ENCODE data around the gene HMCN2. TPM values are rescaled to one million over a fixed set of nuclear protein-coding genes. Genes with fewer than 3 reads are reported as not detected.

The HMCN2 gene
- total RNA-seq, 1 donor from 2014 or later = under 0.01 TPM

DNA sequence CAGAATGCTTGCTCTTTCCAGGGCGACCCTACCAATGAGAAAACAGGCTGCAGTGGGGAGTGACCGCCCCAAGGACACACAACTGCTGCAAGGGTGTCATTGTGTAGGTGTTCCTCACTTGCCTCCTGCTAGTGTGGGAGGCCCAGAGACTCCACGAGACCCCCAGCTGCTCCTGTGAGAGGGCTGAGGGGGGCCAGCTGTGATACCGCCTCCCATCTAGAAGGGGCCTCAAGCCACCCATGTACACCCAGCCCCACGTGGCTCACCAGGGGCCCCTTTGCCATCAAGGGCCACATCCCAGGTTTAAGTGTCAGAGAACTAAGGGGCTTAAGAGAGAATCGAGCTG lies 177.9 kb downstream of the HMCN2 start:
- DNase-seq (ENCODE audit: low spot score in 2 of 2) = no peak
- no peak for FAIRE-seq

DNA sequence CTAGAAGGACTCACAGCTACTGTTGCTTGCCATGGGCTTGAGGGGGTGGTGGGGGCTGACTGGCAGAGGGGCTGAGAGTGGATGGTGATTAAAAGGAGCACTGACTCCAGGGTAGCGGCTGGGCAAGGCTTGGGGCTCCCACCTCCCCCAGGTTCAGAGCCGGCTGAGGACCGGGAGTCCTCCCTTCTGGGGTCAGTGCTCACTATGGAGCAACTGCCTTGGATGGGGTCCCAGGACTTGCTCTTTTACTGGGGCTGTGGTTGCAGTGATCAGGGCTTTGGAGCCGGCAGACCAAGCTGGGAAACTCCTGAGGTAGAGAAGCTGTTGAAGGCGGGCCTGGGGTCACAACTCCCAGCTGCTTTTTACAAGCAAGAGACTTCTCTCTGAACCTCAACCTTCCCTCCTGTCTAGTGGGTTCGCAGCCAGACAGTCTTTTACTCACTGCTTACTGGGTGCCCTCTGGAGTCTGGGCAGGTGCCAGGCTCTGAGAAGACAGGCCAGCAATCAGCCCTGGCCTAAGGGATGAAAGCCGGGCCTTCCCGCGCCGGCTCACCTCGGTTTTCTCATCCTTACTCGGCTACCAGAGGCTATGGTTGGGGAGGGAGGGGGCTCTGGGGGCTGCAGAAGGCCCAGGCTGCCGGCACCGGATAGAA lies 178.4 kb downstream of the HMCN2 start:
- FAIRE-seq (no peak), DNase-seq (ENCODE audit: low spot score in 2 of 2) (no peak)

DNA sequence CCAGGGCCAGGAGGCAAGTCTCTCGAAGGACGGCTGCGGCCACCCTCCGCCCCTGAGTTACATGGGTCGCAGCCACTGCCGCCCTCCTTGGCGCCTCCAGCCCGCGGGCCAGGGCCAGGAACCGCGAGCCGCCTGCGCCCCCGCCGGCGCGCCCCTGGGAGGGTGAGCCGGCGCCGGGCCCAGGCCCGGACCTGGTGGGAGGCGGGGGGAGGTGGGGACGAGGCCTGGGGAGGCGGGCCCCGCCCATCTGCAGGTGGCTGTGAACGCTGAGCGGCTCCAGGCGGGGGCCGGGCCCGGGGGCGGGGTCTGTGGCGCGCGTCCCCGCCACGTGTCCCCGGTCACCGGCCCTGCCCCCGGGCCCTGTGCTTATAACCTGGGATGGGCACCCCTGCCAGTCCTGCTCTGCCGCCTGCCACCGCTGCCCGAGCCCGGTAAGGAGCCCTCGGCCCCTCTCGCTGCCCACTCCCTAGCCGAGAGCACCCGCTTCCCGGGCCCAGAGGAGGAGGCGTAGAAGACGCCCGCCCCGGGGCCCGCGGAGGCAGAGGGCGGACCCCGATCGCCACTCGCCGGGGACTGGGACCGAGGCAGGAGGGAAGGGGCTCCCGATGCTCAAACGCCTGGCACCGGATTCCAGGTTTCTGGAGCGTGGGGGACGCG lies 179.1 kb downstream of the HMCN2 start, which contains the start of gene ASS1:
ASS1 (plus strand) TSS at position 397 of the 657 bp plus-strand sequence. CDS start 7,268 bp downstream, outside the sequence.
- DNase-seq (ENCODE audit: low spot score in 2 of 2) (peak; percentile 70 to 84), FAIRE-seq (no peak)

DNA sequence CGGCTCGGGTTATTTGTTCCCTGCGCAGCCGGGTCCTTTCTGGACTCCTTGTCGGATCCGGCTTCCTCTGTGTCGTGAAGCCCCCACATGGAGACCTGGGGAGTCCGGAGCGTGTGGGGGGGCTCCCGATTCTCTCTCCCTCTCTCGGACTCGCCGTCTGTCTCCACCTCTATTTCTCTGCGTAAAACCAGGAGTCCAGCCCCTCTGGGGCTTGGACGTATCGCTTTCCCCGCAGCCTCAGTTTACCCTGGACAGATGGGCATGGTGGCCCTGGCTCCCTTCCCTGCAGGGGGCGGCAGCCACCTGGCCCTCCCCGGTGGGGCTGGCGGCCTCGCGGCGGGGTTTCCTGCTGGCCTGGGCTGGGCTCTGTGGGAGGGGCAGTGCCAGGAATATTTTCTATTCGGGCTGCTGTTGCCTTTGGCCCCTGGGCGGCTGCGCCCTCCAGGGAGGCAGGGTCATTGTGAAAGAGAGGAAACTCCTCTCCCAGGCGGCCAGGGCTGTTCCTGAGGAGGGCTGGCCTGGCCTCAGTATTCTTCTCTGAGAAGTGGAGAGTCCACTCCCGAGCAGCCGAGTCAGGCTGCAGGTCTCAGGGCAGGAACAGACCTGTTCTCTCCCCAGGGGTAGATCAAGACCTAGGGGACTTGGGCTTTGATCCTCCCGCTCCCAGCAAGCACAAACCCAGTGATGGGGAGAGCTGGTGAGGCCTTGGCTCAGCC lies 179.9 kb downstream of the HMCN2 start:
- DNase-seq (ENCODE audit: low spot score in 2 of 2) (no peak), FAIRE-seq (no peak)

DNA sequence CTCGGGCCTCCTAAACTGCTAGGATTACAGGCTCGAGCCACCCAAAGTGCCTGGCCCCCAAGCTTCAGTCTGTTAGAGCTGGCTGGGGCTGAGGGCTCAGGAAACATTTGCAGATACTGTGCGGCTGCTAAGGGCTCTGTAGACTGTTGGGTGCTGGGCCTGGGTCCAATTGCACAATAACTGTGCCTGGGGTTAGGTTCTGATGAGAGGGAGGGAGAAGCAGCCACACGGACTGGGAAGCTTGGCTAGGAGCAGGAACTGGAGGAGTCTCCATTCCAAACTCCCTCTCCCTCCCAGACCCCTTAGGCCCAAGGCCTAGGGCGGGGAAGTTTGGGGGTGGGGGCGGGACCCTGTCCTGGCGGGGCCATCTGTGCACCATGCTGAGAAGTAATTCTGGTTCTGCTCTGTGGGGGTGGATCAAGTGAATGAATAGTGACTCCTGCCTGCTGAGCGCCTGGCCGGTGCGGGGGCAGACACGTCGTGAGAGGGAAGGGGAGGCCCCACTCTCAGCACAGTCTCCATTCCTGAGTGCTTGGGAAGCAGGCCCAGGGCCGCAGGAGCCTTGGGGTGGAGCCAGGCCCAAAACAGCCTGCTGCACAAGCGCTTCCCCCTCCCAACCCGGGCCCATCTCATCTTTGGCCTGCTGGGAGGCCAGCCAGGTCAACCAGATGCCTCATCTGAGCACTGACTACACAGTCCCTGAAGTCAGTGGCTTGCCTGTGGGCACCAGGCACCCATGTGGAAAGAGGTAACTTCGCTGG lies 180.7 kb downstream of the HMCN2 start:
- FAIRE-seq (no peak), DNase-seq (ENCODE audit: low spot score in 2 of 2) (peak in 1 of 2 donors; percentile 63)

DNA sequence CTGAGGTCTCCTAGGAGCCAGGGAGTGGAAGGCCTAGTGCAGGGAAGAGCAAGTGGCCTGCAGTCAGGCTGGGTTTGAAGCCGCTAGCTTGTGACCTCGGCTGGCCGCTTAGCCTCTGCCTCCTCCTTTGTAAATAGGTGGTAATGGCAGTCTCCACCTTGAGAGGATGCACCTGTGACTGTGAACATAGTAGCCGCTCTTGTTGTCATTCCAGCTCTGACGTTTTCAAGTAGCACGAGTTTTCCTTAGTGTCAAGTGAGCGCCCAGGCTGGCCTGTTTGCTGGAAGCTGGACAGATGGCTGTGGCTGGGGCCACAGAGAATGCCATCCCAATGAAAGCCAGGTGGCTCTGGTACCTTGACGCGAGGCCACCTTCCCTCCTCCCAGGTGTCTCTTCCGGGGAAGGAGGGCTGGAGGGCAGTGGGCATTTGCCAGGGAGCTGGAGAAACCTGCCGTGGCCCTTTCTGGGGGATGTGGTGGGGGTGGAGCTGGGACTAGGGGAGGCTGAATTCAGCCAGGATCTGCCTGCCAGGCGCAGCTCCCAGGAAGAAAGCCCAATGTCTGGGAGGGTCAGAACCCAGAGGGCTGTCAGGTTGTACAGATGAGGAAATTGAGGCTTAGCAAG lies 181.7 kb downstream of the HMCN2 start:
- DNase-seq (ENCODE audit: low spot score in 2 of 2) = no peak

DNA sequence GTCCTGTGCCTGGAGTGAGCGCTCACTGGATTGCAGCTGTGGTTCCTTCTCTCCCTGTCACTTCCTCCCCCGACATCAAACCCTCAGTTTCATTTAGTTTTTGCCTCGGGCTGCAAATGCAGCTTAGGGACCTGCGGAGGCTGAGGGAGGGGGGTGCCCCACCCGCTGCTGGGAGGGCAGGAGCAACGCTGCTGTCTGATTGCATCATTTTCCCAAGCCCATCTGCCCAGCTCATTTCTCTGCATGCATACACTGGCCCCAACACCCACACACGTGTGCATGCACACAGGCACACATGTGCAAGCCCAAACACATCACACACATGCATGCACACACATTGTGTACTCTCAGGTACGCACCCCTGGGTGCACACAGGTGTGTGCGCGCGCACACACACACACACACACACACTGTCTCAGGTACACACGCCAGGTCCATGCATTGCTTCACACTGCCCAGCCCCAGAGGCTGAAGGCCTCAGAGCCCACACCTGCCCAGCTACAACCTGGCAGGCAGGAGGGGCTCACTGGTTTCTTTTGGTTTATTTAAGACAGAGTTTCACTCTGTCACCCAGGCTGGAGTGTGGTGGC lies 182.6 kb downstream of the HMCN2 start:
- FAIRE-seq (no peak), DNase-seq (ENCODE audit: low spot score in 2 of 2) (no peak)

More for the DNA sequence above, 181.7 kb downstream of the HMCN2 start:
- FAIRE-seq = no peak

DNA sequence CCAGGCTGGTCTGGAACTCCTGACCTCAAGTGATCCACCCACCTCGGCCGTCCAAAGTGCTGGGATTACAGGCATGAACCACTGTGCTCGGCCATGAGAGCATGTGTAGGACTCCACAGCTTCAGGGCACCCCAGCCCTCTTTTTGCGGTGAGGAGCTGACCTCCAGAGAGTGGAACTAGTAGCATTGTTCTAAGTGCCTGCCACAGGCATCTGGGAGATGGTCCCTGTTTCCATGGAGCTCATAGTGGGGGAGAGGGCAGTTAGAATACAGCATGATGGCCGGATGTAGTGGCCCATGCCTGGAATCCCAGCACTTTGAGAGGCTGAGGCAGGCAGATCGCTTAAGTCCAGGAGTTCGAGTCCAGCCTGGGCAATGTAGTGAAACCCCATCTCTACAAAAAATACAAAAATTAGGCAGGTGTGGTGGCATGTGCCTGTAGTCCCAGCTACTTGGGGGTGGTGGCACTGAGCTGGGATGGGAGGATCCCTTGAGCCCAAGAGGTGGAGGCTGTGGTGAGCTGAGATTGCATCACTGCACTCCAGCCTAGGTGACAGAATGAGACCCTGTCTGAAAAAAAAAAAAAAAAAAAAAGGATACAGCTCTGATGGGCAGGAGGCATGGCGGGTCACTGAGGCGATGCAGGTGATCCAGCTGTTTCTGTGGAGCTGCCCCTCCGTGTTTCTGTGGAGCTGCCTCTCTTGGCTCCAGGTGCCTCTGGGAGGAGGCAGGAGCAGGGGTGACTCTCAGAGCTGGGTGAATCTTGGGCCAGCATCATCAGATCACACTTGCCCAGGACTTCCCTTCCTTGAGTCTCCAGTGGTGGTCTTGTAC lies 183.4 kb downstream of the HMCN2 start:
- DNase-seq (ENCODE audit: low spot score in 2 of 2) (no peak), FAIRE-seq (no peak)

DNA sequence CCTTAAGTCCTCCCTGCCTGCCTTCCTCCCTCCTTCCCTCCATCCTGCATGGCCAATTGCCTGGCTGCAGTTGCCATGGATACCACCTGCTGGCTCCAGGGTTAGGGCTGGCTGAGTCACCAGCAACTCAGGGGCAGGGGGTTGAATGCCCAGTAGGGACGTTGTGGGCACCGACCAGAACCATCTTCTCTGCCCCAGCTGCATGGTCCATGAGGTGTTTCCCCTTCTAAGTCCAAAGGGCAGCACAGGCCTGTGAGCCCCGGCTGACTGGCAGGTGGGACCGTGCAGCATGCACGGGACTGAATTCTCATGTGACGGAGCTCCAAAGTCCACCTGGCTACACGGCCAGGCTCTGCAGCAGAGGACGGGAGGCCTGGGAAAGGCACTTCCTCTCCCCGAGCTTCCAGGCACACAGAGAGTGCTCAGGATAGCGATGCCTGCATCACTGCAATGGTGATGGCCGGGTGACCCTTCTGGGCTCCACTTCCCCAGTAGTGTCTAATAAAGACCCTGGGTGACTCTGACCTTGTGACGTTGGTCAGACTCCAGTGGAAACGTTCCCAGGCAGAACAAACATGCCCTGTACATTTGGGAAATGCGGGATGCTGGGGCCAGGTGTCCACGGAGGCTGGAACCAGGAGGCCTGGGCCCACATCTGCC lies 184.9 kb downstream of the HMCN2 start:
- no peak for DNase-seq (ENCODE audit: low spot score in 2 of 2)
- no peak for FAIRE-seq

DNA sequence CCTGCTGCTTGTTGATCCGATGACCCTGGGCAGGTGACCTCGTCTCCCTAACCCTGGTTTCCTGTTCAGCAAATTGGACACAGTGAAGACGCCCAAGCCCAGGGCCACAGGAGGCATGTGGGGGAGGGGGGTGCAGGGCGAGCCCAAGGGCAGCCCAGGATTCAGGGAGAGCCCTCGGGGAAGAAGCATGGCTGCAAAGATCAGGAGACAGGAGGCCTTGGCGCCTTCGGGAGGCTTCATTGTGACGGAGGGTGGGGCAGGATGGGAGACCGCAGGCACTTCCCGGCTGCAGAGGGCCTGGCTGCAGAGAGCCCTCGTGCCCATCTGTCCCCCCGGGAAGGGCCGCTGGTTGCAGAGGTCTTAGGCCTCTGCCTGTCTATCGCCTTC lies 185.4 kb downstream of the HMCN2 start:
- DNase-seq (ENCODE audit: low spot score in 2 of 2) (no peak), FAIRE-seq (no peak)

DNA sequence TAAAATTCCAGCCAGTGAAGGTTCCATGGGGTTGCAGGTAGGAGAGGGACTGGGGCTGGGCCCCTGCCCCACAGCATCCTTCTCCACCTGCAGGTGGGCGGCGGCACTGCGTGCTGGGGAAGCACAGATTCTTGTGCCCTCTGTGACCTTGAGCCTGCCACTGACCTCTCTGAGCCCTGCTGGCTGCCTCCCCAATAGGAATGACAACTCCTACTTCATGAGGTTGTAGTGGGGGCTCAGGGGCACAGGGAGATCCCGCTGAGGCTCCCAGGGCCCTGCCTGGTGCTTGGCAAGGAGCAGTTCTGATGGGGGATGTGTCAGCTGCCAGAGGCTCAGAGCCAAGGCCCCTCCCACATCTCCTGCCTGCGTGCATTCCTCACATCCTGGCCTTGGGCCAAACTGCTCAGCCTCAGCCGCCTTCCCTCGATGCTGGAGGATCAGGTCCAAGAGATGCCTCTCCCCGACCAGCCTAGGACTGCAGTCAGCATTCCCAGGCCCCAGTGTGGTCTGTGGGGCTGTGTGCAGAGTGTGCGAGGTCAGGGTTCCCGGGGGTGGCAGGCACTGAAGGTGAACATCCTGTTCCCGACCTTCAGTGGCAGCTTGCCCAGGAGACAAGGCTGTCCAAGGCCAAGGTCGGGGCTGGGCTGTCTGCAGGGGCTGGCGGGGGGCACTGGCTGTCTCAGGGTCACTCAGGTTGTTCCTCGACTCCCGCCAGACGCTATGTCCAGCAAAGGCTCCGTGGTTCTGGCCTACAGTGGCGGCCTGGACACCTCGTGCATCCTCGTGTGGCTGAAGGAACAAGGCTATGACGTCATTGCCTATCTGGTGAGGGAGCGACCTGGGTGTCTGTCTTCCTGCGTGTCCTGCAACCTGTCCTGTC lies 186.2 kb downstream of the HMCN2 start:
- peak in 1 of 2 donors; percentile 80 for DNase-seq (ENCODE audit: low spot score in 2 of 2)
- no peak for FAIRE-seq

DNA sequence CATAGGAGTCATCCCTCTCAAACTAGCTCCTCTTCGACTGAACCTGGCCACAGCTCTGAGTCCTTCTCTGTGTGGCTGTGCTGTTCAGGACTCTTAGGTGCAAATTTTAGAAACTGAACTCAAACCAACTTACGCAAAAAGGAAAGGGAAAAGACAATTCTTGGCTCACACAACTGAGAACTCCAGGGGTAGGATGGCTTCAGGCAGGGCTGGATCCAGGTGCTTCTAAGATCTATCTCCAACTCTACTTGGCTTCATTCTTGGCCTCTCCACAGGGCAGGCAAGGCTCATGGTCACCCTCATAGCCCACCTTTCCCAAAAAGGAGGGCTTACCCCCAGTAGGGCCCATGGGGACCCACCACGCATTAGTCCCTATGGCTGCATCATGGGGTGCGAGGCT lies 187.3 kb downstream of the HMCN2 start:
- DNase-seq (ENCODE audit: low spot score in 2 of 2) = no peak
- FAIRE-seq = no peak

DNA sequence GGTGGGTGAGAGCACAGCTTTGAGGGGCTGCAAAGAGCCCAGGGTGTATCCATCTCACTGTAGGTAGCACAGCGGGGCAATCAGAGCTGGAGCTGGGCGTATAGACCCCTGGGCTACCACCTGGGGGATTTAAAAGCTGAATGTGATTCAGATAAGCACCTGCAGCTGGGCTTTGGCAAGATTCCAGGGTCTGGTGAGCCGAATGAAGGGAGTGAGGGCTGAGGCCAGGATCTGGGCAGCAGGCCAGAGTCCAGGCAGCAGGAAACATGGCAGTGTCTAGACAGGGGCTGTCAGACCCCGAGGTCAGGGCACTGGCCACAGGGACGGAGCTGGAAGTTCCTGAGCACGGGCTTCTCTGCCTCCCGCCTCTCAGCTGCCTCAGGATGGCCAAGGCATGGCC lies 187.9 kb downstream of the HMCN2 start:
- DNase-seq (ENCODE audit: low spot score in 2 of 2) (no peak), FAIRE-seq (no peak)

DNA sequence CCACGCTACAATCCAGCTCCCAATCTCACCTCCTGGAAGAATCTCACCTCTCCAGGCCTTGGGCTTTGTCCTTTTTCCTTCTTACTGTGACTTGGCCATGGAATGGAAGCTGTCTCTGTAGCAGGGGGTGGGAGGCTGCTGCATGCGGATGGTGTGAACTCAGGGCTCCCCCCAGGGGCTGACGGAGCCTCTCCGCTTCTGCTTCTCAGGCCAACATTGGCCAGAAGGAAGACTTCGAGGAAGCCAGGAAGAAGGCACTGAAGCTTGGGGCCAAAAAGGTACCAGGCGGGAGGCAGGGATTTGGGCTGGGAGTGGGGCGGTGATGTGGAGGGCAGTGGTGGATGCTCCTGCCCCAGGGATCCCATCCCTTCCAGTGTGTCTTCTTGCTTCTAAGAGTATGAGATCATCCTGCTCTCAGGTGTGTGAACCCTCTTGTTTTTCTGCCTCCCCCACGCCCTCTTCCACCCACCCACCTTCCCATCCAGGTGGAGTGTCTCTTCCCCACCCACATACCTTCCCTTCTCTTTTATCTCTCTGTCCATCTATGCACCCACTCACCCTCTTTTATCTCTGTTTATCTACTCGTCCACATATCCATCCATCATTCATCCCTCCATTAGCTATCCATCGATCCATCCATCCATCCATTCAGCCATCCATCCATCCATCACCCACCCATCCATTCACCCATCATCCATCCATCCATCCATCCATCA lies 188.7 kb downstream of the HMCN2 start:
- FAIRE-seq (no peak), DNase-seq (ENCODE audit: low spot score in 2 of 2) (no peak)

DNA sequence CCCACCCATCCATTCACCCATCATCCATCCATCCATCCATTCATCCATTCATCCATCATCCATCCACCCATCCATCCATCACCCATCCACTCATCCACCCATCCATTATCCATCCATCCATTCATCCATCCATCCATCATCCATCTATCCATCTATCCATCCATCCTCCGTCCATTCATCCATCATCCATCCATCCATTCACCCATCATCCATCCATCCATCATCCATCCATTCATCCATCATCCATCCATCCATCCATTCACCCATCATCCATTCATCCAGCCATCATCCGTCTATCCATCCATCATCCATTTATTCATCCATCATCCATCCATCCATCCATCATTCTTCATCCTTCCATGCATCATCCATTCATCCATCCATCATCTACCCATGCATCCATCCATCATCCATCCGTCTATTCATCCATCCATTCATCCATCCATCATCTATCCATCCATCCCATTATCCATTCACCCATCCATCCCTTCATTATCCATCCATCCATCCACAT lies 189.3 kb downstream of the HMCN2 start:
- no peak for DNase-seq (ENCODE audit: low spot score in 2 of 2)
- no peak for FAIRE-seq

DNA sequence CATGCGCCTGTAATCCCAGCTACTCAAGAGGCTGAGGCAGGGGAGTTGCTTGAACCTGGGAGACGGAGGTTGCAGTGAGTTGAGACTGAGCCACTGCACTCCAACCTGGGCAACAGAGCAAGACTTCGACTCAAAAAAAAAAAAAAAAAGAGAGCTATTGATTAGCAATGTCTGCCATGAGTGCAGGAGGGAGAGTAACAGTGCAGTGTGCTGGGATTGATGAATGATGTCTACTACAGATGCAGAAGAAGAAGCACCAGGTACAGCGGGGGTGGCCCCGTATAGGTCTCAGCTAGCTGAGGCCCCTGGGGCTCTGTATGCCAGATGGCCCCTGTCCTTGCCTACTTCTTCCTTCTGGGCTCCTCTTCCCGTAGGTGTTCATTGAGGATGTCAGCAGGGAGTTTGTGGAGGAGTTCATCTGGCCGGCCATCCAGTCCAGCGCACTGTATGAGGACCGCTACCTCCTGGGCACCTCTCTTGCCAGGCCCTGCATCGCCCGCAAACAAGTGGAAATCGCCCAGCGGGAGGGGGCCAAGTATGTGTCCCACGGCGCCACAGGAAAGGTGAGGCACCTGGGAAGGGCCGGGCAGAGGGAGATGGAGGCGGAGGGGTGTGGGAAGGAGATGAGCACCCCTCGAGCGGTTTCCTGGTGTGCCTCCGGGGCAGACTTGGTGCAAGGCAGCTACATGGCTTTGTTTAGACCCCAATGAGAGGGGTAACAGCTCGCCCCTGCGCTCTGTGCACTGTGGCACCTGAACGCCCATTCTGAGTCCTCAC lies 192.7 kb downstream of the HMCN2 start:
- FAIRE-seq (no peak), DNase-seq (ENCODE audit: low spot score in 2 of 2) (no peak)

Measured in frontal cortex (tissue), 4 donors.